SK-N-MC (cell line): ENCODE results near the gene LAPTM5.

Source experiments
- EZH2 ChIP-seq: fragments of 200-600 bp; sonication (generic); IDR thresholded peaks from one replicate; pipeline ENCODE4 v1.6.1; 2017; ENCODE audit warnings: antibody characterized with exemption
- POLR2AphosphoS5 ChIP-seq: IDR thresholded peaks from 2 replicates; pipeline ENCODE4 v1.6.1; 2012; ENCODE audit warnings: mild to moderate bottlenecking, low read depth, low read length, borderline replicate concordance

GRCh38 chr1:30715216-30715615 is 42.4 kb downstream of the LAPTM5 start:
- no peak for TF ChIP-seq POLR2AphosphoS5
- no peak for TF ChIP-seq EZH2
